Myocyte (in vitro differentiated cells): ENCODE data around the gene MAT1A. TPM values are rescaled to one million over a fixed set of nuclear protein-coding genes. Genes with fewer than 3 reads are reported as not detected.

ENCODE experiments used
- DNase-seq: peaks from one replicate; pipeline ENCODE4 v3.0.0-alpha.2; 2012; ENCODE audit warnings: low read depth
- total RNA-seq: library from RNA; depleted of rRNA; stranded (reverse); fragments of >200 nt; gene quantifications from 2 replicates; pipeline ENCODE4 v1.2.3, GENCODE V29; 2014

MAT1A gene
- total RNA-seq, 1 donor from 2014 or later: 0.11 TPM

GRCh38 chr10:80283119-80283518 is 6.3 kb downstream of the MAT1A start:
- DNase-seq: no peak

GRCh38 chr10:80281784-80282765 is 7.4 kb downstream of the MAT1A start:
- DNase-seq: no peak

- DNase-seq: no peak
Observed at GRCh38 chr10:80281292-80281691, 8.2 kb downstream of the MAT1A start.

- no peak for DNase-seq
Observed at GRCh38 chr10:80280071-80280800, 9.2 kb downstream of the MAT1A start.

- no peak for DNase-seq
Observed at GRCh38 chr10:80279146-80279545, 10.3 kb downstream of the MAT1A start.

GRCh38 chr10:80278480-80278879 is 11.0 kb downstream of the MAT1A start:
- no peak for DNase-seq

- DNase-seq: no peak
Observed at GRCh38 chr10:80277567-80278250, 11.7 kb downstream of the MAT1A start.

- DNase-seq: no peak
Observed at GRCh38 chr10:80277016-80277415, 12.4 kb downstream of the MAT1A start.

- DNase-seq: no peak
Observed at GRCh38 chr10:80276335-80276734, 13.1 kb downstream of the MAT1A start.

- no peak for DNase-seq
Observed at GRCh38 chr10:80275756-80276155, 13.7 kb downstream of the MAT1A start.

GRCh38 chr10:80275135-80275498 is 14.3 kb downstream of the MAT1A start:
- no peak for DNase-seq

GRCh38 chr10:80274396-80275134 is 14.9 kb downstream of the MAT1A start:
- no peak for DNase-seq

- no peak for DNase-seq
Observed at GRCh38 chr10:80273523-80274170, 15.8 kb downstream of the MAT1A start.

- no peak for DNase-seq
Observed at GRCh38 chr10:80272793-80273522, 16.5 kb downstream of the MAT1A start.

- peak; percentile 24 for DNase-seq
Observed at GRCh38 chr10:80271416-80271815, 18.0 kb downstream of the MAT1A start.

- DNase-seq: no peak
Observed at GRCh38 chr10:80270887-80271286, 18.6 kb downstream of the MAT1A start.

- peak; percentile 57 for DNase-seq
Observed at GRCh38 chr10:80268938-80269588, 20.4 kb downstream of the MAT1A start.

- DNase-seq: no peak
Observed at GRCh38 chr10:80268266-80268665, 21.2 kb downstream of the MAT1A start.

- DNase-seq: no peak
Observed at GRCh38 chr10:80266513-80266863, 23.0 kb downstream of the MAT1A start.
